ENCODE data around the gene NUP210.
"Not testable (repeated sequence)": the region's sequence is repeated elsewhere in the genome, so short reads cannot be mapped to it uniquely, and the experiment has no call there.

Gene NUP210

GRCh38 chr3:13404626-13405452 lies 15.3 kb downstream of the NUP210 start:
- DNase-seq, result no peak

- no peak for DNase-seq
Observed at GRCh38 chr3:13403847-13404246, 16.3 kb downstream of the NUP210 start.

- no peak for DNase-seq
Observed at GRCh38 chr3:13403213-13403819, 16.8 kb downstream of the NUP210 start.

GRCh38 chr3:13401149-13401548 lies 19.0 kb downstream of the NUP210 start:
- DNase-seq, result no peak

- no peak for DNase-seq
Observed at GRCh38 chr3:13400114-13400673, 19.9 kb downstream of the NUP210 start.

- DNase-seq, result no peak
Observed at GRCh38 chr3:13399603-13400002, 20.5 kb downstream of the NUP210 start.

- no peak for DNase-seq
Observed at GRCh38 chr3:13397316-13397715, 22.8 kb downstream of the NUP210 start.

GRCh38 chr3:13394363-13394762 lies 25.8 kb downstream of the NUP210 start:
- no peak for DNase-seq

- DNase-seq, result no peak
Observed at GRCh38 chr3:13393427-13394360, 26.4 kb downstream of the NUP210 start.

GRCh38 chr3:13391308-13391707 lies 28.8 kb downstream of the NUP210 start:
- no peak for DNase-seq

- DNase-seq, result no peak
Observed at GRCh38 chr3:13389378-13389777, 30.7 kb downstream of the NUP210 start.

GRCh38 chr3:13388816-13389215 lies 31.3 kb downstream of the NUP210 start:
- DNase-seq, result no peak

GRCh38 chr3:13385373-13385965 lies 34.7 kb downstream of the NUP210 start:
- no peak for DNase-seq

GRCh38 chr3:13380971-13381370 lies 39.2 kb downstream of the NUP210 start:
- no peak for DNase-seq

GRCh38 chr3:13379201-13379830 lies 40.8 kb downstream of the NUP210 start:
- DNase-seq, result peak; percentile 48

GRCh38 chr3:13378155-13378554 lies 42.0 kb downstream of the NUP210 start:
- no peak for DNase-seq

- not testable (repeated sequence) for DNase-seq
Observed at GRCh38 chr3:13377741-13378140, 42.4 kb downstream of the NUP210 start.

GRCh38 chr3:13377021-13377420 lies 43.1 kb downstream of the NUP210 start:
- DNase-seq, result no peak

GRCh38 chr3:13376091-13376490 lies 44.0 kb downstream of the NUP210 start:
- DNase-seq, result no peak

- DNase-seq, result no peak
Observed at GRCh38 chr3:13375464-13375863, 44.7 kb downstream of the NUP210 start.

- no peak for DNase-seq
Observed at GRCh38 chr3:13373975-13374586, 46.0 kb downstream of the NUP210 start.

- DNase-seq, result no peak
Observed at GRCh38 chr3:13372656-13373055, 47.5 kb downstream of the NUP210 start.
